Suprapubic skin (tissue), 4 donors: ENCODE results near the gene GLMN.

Source experiments
- CTCF ChIP-seq, 2 donors: fragments of 200-600 bp in 1 of 2; fragments of 450-650 bp in 1 of 2; sonication (generic) in 1 of 2; IDR thresholded peaks; one replicate each; pipeline ENCODE4 v1.5.1; 2016 to 2019; ENCODE audit warnings: antibody characterized with exemption in 2 of 2, mild to moderate bottlenecking in 1 of 2, moderate library complexity in 1 of 2
- EP300 ChIP-seq: sonication (generic); formaldehyde crosslinking; IDR thresholded peaks from one replicate; pipeline ENCODE4 v1.6.1; 2017; ENCODE audit warnings: antibody characterized with exemption
- POLR2A ChIP-seq, 2 donors: fragments of 450-650 bp; IDR thresholded peaks; one replicate each; pipeline ENCODE4 v1.6.1; 2017; ENCODE audit warnings: antibody characterized with exemption in 2 of 2, mild to moderate bottlenecking in 2 of 2, moderate library complexity in 2 of 2
- POLR2AphosphoS5 ChIP-seq, 3 donors: sonication (generic); formaldehyde crosslinking; IDR thresholded peaks; one replicate each; pipeline ENCODE4 v1.6.1; 2017; ENCODE audit warnings: antibody characterized with exemption in 3 of 3

- TF ChIP-seq POLR2A (IDR thresholded peaks at IDR 0.05) (no peak), EP300 (no peak), CTCF (IDR thresholded peaks at IDR 0.05) (no peak), POLR2AphosphoS5 (IDR thresholded peaks at IDR 0.05) (no peak)
Measured at GRCh38 chr1:92203105-92203504, 95.7 kb downstream of the GLMN start.
